GM18861 (cell line): ENCODE results near the gene LRP2.
"Not testable (repeated sequence)": the region's sequence is repeated elsewhere in the genome, so short reads cannot be mapped to it uniquely, and the experiment has no call there.

Source experiments
- ATAC-seq: cut with Tn5 transposase; IDR thresholded peaks from one replicate; pipeline ENCODE4 v1.9.1; 2021; ENCODE audit not compliant: unreplicated experiment

LRP2 gene

DNA sequence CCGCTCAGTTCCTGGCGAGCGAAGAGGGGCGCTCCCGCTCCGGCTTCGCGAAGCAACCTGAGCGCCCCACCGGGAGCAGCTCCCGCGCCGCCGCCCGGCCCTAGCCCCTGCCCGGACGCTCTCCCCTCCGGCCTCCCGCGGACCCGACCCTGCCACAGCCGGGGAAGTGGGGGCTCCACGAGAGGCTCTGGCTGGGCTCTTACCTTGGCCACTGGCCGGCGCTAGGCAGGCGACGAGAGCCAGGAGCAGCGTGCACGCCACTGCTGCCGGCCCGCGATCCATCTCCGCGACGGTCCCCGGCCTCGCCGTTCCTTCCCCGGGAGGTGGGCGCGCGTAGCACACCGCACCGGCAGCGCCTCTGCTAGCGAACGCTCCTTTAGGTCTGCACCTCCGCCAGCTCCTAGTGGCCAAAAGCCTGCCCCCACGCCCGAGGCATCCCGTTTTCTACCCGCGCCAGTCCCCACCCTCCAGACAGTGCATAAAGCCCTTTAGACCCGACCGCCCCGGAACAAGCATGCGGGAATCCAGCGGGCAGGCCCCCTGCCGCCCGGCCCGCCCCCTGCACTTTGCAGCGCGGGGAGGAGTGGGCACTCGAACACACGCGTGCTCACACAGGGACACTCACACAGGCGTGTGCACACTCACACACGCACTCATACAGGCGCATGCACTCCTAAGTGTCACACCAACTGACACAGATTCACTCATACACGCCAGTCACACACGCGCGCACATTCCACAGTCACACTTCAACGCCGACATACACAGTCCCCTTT, at the start of gene LRP2:
LRP2 (minus strand) TSS at position 417 of the 776 bp plus-strand sequence; CDS start at position 282, 135 bp downstream.
- no peak for ATAC-seq

DNA sequence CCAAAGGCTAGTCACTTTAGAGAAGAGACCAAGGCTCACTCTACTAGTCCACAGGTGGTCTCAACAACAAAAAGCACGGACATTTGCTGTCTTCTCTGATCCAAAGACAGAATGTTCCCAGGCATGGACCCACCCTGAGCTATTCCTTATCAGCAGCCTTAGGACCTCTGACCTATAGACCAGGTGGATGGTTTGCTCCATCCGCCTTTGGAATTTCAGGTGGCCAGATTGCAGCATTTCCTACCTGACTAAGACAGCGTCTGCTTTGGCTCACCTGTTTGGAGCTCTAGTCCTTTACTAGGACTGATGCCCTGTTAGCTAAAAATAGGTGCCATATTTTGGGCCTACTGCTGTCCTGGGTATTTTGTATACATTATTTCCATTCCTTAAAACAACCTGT, 44.6 kb upstream of the LRP2 start:
- ATAC-seq: no peak

DNA sequence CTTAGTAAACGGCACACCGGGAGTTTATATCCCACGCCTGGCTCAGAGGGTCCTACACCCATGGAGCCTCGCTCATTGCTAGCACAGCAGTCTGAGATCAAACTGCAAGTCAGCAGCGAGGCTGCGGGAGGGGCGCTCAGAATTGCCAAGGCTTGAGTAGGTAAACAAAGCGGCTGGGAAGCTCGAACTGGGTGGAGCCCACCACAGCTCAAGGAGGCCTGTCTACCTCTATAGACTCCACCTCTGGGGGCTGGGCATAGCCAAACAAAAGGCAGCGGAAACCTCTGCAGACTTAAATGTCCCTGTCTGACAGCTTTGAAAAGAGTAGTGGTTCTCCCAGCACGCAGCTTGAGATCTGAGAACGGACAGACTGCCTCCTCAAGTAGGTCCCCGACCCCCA, 37.2 kb upstream of the LRP2 start:
- ATAC-seq: not testable (repeated sequence)

DNA sequence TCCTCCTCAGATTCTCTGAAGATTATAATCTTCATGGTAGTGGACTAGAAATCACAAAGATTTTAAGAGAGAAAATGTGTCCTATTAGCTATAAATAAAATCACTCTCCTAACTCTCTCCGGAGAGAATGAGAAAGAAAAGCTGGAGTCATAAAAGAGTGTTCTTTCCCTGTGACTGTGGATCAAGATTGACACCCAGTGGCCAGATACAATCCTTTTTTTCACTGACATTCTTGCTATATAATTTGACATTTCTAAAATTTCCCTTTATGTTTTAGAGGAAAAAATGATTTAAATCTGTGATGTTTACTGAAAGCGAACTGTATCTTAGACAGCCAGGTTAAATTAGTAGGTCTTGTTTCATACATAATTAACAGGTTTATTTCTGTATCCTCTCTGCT, 35.4 kb upstream of the LRP2 start:
- ATAC-seq: no peak

DNA sequence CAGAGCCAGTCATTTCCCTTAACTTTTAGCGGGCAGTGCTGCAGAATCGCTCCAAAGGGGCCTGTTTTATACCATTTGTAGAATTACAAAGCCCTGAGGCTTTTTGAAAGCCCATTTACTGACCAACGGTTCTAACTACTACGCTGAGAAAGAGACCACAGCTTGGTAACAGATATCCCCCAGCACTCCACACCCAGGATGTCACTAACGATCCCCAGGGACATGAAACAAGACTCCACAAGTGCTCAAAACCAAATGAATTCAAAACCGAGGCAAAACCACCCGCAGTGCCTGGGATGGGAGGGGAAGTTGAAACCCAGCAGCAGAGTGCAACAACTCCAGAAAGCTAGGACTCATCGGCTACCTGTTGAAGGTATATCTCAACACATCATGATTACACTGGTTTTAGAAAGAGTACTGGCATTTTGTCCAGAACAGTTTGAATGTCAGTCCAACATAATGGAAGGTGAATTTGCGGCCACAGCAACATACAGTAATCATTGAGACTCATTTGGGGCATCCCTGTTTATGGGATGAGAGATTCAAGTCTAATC, 33.6 kb upstream of the LRP2 start:
- no peak for ATAC-seq

DNA sequence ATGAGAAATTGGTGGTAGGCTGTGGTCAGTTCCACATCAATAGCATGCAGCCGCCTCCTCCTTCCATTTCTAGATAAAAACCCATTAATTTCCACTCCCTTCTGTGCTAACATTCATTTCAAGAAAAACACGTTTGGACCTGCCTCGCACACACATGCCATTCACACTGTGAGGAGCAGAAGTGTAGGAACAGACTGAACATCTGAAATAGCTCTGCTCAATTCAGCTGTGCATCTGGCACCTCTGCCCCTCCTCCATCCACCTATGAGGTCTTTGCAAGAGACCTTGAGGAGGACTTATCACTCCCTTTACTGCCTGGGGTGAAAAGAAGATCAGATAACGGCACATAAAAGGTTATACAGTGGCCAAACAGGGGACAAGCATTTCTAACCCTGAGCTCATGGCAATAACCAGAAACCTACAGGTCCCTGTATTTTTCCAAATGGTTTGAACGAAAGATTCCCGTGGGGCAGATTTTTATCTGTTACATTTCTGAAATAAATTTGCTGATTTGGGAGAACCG, 30.8 kb upstream of the LRP2 start:
- ATAC-seq: peak; percentile 45

DNA sequence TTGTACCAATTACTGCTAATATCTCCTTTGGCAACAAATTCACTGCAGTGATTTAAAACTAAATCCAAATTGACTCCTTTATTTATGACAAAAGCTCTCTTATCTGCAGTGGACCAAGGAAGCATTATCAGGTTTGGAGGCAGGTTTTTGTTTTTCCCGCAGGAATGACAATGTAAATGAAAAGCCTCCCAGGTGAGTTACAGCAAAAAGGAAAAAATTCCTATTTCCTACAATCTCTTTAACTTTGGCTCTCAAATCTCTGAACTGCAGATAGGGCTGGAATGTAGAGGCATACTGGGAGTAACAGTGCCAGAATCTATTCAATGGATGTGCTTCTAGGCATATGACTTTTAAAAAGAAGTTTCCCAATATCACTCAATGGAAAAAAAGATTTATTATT, 28.9 kb upstream of the LRP2 start:
- no peak for ATAC-seq

DNA sequence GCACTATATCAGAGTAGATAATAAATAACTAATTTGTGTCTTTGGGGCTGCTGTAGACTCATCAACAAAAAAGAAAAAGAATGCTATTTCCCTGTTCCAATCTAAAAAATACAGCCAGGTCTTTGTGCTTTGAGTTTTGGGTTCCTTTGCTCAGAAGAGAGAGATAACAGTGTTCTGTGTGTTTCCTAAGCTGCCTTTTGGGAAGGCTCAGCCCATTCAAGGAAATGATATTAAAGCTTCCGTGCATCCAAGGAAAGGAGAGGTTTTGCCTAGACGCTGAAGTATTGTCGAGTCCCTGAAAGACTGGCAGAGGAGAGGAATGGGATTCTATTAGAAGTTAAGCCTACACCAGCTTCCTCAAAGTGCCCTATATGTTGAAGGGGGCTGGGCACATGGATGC, 25.8 kb upstream of the LRP2 start:
- ATAC-seq: no peak

DNA sequence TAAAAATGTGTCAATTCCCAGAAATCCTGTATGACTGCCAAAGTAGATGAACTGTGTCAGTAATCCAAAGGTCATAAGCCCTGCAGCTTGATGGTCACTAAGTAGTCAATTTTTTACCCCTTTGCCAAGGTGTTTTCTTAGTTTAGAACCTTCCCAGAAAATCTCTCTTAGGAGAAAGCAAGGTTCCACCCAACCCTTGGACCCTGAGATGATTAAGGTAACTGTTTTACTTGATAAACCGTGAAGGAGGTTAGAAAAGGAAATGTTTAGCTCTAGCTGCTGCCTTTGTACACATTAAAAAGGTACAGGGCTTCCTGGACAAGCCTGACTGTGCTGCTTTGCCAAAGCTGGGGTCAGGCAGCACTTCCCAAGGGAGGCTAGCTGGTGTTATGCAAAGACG, 24.4 kb upstream of the LRP2 start:
- no peak for ATAC-seq

DNA sequence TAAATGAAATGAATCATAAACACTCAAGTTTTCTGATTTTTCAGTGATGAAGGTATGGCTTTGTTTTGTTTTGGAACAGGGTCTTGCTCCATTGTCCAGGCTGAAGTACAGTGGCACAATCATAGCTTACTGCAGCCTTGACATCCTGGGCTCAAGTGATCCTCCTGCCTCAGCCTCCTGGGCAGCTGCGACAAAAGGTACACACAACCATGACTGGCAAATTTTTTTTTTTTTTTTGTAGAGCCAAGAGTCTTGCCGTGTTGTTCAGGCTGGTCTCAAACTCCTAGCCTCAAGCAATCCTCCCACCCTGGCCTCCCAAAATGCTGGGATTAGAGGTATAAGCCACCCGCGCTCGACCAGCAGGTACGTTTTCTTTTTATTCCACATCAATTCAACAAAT, 22.5 kb upstream of the LRP2 start:
- ATAC-seq: no peak

DNA sequence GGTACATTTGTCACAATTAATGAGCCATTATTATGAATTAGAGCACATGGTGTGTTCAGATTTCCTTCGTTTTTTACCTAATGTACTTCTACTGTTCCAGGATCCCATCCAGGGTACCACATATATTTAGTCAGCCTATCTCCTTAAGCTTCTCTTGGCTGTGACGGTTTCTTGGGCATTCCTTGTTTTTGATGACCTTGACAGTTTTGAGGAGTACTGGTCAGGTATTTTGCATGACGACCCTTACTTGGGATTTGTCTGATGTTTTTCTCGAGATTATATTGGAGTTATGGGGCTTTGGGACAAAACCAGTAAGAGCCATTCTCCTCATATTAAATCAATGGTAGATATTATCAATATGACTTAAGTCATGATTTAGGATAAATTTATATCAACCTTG, 10.2 kb upstream of the LRP2 start:
- ATAC-seq: no peak

DNA sequence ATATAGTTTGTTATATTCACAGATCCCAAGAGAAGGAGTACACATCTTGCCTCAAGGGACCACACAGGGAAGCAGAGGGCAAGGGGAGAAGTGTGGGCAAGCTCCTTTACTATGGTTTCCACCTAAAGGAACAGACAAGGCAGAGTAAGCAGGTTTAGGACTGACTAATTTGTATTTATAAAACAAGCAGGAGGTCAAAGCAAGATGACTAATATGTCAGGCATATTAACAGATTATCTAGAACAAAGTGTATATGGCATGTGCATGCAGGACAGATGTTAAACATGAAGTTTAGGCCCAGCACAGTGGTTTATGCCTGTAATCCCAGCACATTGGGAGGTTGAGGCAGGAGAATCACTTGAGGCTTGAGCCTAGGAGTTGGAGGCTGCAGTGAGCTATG, 3.7 kb upstream of the LRP2 start:
- no peak for ATAC-seq

DNA sequence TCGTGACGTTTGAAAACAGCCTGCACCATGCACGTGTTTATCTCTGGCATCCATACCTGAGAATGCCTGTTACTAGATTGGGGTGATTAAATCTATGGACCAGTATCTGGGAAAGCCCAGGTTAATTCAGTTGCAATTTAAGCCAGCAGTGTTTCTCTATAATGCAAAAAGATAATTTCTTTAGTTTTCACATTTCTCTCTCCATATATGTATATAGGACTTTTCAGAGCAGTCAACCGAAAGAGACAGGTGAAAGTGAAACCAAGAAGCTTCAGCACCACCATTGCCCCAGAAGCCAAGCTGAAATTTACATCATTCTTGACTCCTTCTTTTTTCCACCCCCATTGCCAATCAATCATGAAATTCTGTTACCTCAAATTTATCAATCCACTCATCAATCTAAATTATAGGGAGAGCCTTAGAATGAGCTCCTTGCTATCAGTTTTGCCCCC, 2.7 kb upstream of the LRP2 start:
- peak; percentile 65 for ATAC-seq

DNA sequence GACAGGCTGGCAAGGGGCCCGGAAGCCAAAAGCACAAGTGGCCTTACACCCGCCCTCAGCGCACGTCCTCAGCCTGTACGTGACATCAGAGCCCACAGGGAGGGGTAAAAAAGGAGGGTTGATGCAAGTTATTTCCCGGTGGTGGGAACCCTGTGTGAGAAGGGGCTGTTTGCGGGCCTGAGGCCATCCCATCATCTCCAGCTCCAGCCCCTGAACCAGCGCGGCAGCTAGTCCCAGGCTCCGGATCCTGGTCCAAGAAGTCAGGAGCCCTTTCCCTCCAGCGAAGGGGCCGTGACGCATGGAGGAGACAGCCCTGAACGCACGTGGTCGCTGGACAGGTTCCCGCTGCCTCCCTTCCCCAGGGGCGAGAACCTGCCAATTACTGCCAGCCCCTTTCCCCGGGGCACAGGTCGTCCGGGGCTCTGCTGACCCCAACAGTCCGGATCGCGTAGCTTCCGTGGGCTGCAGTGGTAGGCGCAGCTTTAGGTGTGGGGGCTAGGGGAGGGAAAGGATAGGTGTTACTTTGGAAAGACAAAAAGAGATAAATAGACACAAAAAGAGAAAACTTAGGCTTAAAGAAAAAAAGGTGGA, 1.3 kb upstream of the LRP2 start:
- no peak for ATAC-seq

DNA sequence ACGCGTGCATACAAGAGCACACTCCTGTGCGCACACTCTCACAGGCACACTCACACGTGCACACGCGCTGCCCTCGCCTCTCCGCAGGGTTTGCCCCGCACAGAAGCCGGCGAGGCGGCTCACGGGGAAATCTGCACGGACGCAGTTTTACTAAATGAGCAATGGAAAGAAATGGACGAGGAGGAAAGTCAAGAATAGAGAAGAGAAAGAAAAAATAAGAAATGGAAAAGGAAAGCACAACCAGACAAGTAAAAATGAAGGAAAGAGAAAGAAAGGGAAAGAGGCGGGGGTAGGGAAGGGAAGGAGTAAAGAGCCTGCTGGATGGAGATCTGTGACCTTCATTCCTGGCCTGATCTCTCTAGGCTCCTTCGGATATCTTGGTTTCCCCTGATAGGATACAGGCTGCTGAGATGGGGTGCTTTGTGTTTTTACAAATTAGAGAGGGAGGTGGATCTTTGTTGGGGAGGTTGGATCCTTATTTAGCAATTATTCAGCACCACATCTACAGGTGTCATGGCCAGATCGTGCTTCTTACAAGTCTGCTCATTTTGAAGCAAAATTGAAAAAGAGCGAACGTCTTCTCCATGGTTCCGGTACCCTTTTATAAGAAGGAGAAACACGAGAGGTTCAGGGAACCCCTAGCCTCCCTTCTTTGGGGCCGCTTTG, 693 bp upstream of the LRP2 start:
- no peak for ATAC-seq

DNA sequence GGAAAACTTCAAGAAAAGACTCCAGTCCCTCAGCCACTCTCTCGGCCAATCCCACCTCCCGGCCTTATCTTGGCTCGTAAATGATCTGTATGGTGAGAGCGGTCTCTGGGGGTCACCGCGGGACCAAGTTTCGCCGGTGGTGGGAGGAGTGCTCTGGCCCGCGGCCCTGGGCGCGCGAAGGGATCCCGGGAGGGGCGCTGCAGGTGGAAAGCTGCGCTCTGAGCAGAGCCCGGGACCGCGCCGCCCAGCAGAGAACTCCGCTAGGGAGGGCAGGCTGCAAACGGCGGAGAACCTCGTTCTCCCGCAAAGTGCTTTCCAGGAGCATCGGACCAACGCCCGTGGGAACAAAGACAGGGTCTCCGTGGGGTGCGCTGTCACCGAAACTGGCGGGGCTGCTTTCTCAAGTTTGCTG, 622 bp downstream of the LRP2 start:
- no peak for ATAC-seq

DNA sequence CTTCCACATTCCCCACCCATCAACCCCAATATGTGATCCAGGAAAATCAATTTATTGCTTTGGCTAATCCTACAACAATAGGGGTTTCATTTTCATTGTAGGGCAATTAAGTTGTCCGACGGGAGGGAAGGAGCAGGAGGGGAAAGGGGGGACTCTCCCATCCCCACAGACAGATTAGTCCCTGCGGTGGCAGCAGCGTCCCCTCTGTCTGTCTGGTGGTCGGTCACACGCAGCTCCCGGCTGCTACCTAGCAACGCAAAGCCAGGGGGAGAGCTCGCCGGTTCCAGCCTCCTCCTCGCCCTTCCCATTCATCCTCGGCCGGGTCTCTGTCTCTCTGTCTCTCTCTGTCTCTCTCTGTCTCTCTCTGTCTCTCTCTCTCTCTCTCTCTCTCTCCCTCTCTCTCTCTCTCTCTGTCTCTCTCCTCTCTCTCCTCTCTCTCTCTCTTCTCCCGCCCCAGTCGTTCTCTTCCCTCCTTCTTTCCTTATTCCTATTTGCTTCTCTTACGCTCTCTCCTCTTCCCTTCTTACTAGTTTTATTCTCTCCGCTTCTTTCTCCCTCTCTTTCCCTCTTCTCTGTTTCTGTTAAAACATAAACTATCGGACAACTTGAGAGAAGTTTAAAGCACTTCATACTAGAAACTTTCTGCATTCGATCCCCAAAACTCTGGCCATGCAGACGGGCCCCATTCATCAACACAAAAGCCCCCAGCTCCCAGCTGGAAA, 1.2 kb downstream of the LRP2 start:
- no peak for ATAC-seq

DNA sequence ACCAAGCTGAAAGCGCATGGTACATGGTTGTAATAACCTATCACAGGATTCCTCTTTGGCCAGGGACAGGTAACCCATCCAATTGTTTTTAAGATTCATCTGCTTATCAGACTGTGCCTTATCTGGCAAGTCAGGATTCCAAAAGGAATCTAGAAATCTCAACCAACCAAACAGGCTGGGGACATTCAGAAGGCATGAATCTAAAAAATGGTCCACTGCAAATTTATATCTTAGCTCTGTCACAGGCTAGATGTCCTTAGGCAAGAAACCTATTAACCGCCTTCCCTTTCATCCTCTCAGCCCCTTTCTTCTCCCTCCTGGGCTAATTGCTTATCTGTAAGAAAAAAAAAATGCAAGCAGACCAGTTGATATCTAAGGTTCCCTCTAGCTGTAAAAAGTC, 4.3 kb downstream of the LRP2 start:
- ATAC-seq: no peak

DNA sequence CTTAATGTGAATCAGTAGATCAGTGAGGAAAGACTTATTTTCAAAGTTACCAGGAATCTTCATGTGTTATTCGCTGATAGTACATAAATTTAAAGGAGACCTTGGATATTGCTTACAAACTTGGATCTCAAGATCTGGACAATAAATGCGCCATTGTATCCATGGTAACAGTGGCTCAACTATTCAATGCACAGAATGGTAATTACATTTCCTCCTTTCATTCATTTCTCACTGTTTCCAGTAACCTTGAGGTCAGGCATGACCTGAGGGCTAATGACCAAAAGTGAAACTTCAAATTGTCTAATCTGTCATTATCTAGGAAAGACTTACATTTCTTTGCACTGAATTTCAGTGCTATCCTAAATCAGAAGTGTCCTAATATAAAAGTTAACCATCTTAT, 8.1 kb downstream of the LRP2 start:
- ATAC-seq: no peak

DNA sequence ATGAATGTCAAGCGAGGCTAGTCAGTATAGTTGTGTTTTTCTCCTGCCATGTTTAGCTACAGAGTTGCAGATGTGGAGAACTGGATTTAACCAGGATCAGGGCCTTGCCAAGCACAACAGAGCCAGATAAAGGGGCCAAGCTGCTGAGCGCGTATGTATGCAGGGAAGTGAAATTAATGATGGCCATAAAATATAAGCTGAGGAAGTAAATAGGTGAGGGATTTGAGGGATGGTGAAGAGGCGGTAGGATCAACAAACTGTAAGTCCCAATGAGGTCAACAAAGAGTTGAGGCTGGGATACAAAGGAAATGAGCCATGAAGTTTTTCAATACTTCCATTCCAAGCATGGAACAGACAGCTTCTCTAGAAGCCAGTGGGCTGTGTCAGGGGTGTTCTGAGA, 10.6 kb downstream of the LRP2 start:
- no peak for ATAC-seq

DNA sequence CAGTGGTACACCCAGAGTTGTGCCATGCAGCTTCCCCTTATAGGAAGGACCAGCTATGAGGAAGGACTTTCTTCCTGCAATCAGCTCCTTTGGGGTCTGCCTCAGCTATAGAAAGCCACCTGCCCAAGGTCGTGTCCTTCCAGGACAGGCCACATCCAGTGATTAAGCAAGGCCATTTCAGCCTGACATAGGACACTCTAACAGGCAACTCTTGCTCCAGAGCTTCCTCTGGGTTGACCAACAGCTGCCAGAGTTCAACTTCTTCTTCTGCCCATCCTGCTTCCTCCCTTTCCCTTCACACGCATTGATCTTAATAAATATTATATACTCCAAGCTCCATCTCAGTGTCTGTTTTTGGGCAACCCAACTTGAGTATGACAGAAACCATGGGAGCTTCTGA, 12.8 kb downstream of the LRP2 start:
- ATAC-seq: no peak
